Upper lobe of left lung (tissue), 4 donors: ENCODE results near the gene TMEM259.

ENCODE experiments used
- CTCF ChIP-seq, 6 experiments: fragments of 450-650 bp in 4 of 6; fragments of 200-600 bp in 2 of 6; sonication (generic) in 2 of 6; IDR thresholded peaks; one replicate each; pipeline ENCODE4 v1.5.1; 2016 to 2019; ENCODE audit warnings: antibody characterized with exemption in 6 of 6
- EP300 ChIP-seq, 4 donors: sonication (generic); formaldehyde crosslinking; IDR thresholded peaks; one replicate each; pipeline ENCODE4 v1.5.1; 2017; ENCODE audit warnings: antibody characterized with exemption in 4 of 4, control low read depth in 2 of 4

GRCh38 chr19:1037621-1038064 is 16.7 kb upstream of the TMEM259 start:
- TF ChIP-seq CTCF (IDR thresholded peaks at IDR 0.05) (no peak), EP300 (IDR thresholded peaks at IDR 0.05) (no peak)
